WI38 (cell line): ENCODE measurements around the gene CDCA4.
A peak's percentile ranks its signal among the peaks of the same experiment; 100 is the strongest.

Experiments used
- H3K4me3 ChIP-seq: 2 replicates; pipeline ENCODE4 v1.5.1; 2011; ENCODE audit warnings: low read depth, mild to moderate bottlenecking, control low read depth, low read length
- CTCF ChIP-seq: IDR thresholded peaks from 2 replicates; pipeline ENCODE4 v1.5.1; 2012; ENCODE audit warnings: low read depth, mild to moderate bottlenecking, control low read depth, low read length

The CDCA4 gene

GRCh38 chr14:105023144-105023543 is 2.3 kb upstream of the CDCA4 start:
- TF ChIP-seq CTCF: no peak
- no peak overlapping the region for H3K4me3 ChIP-seq

- TF ChIP-seq CTCF: no peak
- H3K4me3 ChIP-seq: peak overlapping the region; percentile 65
These were observed 1.4 kb upstream of the CDCA4 start for GRCh38 chr14:105022276-105022670.

GRCh38 chr14:105021656-105022275 is 883 bp upstream of the CDCA4 start:
- H3K4me3 ChIP-seq: peak overlapping the region; percentile 65
- TF ChIP-seq CTCF: no peak

GRCh38 chr14:105019861-105020814 is 745 bp downstream of the CDCA4 start:
- peak overlapping the region; percentile 72 for H3K4me3 ChIP-seq
- no peak for TF ChIP-seq CTCF

- no peak overlapping the region for H3K4me3 ChIP-seq
- no peak for TF ChIP-seq CTCF
These were observed 2.5 kb downstream of the CDCA4 start for GRCh38 chr14:105018414-105018813.

GRCh38 chr14:105015905-105016304 is 5.0 kb downstream of the CDCA4 start:
- TF ChIP-seq CTCF: no peak
- H3K4me3 ChIP-seq: no peak overlapping the region

GRCh38 chr14:105015242-105015641 is 5.6 kb downstream of the CDCA4 start:
- TF ChIP-seq CTCF: no peak
- no peak overlapping the region for H3K4me3 ChIP-seq
